ENCODE measurements around the gene STARD8.

DNA sequence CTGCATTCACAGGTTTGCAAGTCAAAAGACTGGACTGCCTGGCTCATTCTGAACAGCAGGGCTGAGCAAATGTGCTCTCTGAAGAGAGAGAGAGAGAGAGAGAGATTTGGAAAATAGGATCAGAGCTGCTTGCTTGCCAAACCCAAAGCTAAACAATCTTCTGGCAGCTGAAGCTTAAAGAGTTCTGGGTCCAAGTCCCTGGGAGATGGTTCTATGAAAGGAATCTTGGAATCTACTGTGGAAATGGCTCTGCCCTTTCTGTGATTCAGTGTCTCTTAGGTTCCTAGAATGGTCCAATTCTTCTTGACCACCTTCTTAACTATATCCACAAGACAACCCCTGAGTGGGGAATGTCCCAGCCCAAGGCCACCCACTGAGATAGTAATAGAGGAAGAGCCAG lies 115.3 kb downstream of the STARD8 start:
- TF ChIP-seq, protein P1, sequence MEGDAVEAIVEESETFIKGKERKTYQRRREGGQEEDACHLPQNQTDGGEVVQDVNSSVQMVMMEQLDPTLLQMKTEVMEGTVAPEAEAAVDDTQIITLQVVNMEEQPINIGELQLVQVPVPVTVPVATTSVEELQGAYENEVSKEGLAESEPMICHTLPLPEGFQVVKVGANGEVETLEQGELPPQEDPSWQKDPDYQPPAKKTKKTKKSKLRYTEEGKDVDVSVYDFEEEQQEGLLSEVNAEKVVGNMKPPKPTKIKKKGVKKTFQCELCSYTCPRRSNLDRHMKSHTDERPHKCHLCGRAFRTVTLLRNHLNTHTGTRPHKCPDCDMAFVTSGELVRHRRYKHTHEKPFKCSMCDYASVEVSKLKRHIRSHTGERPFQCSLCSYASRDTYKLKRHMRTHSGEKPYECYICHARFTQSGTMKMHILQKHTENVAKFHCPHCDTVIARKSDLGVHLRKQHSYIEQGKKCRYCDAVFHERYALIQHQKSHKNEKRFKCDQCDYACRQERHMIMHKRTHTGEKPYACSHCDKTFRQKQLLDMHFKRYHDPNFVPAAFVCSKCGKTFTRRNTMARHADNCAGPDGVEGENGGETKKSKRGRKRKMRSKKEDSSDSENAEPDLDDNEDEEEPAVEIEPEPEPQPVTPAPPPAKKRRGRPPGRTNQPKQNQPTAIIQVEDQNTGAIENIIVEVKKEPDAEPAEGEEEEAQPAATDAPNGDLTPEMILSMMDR (IDR thresholded peaks at IDR 0.05; ENCODE audit: low read depth, low read length, missing input control) = no peak
- TF ChIP-seq, protein P2, sequence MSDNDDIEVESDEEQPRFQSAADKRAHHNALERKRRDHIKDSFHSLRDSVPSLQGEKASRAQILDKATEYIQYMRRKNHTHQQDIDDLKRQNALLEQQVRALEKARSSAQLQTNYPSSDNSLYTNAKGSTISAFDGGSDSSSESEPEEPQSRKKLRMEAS (IDR thresholded peaks at IDR 0.05) = no peak
- TF ChIP-seq, protein P3, sequence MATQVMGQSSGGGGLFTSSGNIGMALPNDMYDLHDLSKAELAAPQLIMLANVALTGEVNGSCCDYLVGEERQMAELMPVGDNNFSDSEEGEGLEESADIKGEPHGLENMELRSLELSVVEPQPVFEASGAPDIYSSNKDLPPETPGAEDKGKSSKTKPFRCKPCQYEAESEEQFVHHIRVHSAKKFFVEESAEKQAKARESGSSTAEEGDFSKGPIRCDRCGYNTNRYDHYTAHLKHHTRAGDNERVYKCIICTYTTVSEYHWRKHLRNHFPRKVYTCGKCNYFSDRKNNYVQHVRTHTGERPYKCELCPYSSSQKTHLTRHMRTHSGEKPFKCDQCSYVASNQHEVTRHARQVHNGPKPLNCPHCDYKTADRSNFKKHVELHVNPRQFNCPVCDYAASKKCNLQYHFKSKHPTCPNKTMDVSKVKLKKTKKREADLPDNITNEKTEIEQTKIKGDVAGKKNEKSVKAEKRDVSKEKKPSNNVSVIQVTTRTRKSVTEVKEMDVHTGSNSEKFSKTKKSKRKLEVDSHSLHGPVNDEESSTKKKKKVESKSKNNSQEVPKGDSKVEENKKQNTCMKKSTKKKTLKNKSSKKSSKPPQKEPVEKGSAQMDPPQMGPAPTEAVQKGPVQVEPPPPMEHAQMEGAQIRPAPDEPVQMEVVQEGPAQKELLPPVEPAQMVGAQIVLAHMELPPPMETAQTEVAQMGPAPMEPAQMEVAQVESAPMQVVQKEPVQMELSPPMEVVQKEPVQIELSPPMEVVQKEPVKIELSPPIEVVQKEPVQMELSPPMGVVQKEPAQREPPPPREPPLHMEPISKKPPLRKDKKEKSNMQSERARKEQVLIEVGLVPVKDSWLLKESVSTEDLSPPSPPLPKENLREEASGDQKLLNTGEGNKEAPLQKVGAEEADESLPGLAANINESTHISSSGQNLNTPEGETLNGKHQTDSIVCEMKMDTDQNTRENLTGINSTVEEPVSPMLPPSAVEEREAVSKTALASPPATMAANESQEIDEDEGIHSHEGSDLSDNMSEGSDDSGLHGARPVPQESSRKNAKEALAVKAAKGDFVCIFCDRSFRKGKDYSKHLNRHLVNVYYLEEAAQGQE (IDR thresholded peaks at IDR 0.05) = no peak
- TF ChIP-seq HNF4G (IDR thresholded peaks at IDR 0.05) = no peak
- TF ChIP-seq GABPA (IDR thresholded peaks at IDR 0.05 in 1 of 2, conservative IDR thresholded peaks at IDR 0.05 in 1 of 2) = no peak

Measured in liver (tissue), 3 donors.